ENCODE data around the gene LRFN4.

- no peak for TF ChIP-seq POLR2AphosphoS5 (IDR thresholded peaks at IDR 0.05)
- no peak for TF ChIP-seq CTCF (IDR thresholded peaks at IDR 0.05)
Observed at GRCh38 chr11:66823700-66824099, 33.2 kb upstream of the LRFN4 start.
